IPS-NIHi7 (cell line): ENCODE results near the gene PPIF.
"Not testable (repeated sequence)": the region's sequence is repeated elsewhere in the genome, so short reads cannot be mapped to it uniquely, and the experiment has no call there.

ENCODE experiments used
- DNase-seq: peaks from one replicate; pipeline ENCODE4 v3.0.0; 2012; ENCODE audit warnings: mixed read lengths; ENCODE audit errors: extremely low spot score

The PPIF gene

GRCh38 chr10:79331709-79332108 is 15.6 kb upstream of the PPIF start:
- DNase-seq: no peak

GRCh38 chr10:79332610-79333315 is 14.5 kb upstream of the PPIF start:
- DNase-seq: not testable (repeated sequence)

GRCh38 chr10:79333513-79333912 is 13.8 kb upstream of the PPIF start:
- DNase-seq: no peak

DNA sequence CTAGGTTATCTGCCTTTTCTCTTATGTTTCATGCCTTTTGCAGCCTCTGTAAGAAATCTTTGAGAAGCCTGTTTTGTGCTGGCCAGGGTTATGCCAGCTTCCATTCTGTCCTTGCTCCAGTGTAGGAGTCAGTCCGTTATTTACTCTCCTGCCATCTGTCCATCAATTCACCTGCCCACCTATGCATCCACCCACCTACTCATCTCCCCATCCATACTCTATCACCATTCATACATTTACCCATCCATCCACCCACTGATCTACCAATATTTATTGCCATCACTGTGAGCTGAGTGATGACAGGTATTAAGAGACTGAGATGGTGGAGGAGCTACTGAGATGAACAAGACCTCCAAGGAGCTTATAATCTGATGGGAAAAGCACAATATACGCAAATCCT is 12.7 kb upstream of the PPIF start:
- no peak for DNase-seq

- no peak for DNase-seq
Observed at GRCh38 chr10:79335094-79335469, 12.2 kb upstream of the PPIF start.

DNA sequence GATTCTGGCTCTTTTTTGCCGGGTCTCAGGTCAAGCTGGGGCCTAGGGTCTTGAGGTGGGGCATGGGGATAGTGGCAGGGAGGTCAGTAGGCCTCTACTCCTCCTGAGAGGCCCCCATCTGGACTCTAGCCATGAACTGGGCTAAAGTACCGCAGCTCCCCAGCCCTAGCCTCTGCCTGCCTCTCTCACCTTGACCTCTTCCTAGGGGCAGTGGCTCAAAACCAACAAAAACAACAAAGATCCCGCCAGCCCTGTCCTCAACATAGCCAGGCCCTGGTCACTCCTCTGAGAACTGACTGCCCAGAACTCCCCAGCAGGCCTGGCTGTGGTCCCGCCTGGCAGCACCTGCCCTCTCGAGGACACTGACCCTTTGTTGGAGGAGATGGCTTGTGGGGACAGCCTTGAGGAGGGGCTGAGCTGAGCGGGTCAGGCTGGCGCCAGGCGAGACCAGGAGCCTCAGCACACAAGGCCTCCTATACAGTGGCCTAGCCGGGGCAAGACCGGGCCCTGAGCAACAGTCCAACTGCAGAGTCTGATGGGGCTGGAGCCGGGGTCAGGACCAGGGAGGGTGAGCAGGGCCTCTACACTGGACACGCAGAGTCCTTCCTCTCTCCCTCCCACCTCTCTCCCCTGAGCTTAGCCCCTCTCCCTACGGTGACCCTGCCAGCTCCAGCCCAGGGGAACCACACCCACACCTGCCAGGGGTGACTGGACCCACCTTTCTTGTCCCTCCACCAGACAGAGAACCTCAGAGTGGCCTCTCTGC is 11.6 kb upstream of the PPIF start:
- DNase-seq: no peak

DNA sequence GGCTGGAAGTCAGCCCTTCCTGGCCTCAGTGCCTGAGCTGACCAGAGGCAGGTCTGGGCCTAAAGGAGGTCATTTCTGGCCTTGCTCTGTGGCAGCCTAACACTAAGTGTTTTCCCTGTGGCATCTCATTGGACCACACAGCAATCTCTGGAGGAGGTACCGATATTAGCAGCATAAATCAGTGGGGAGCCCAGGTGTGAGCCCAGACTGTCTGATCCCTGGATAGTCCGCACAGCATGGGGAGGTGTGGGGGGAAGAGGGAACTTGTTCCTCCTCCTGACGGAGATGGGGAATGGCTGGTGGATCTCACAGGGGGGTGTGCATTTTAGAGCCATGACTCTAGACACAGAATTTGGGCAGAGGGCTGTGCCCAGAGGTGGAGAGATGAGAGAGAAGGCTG is 11.0 kb upstream of the PPIF start:
- DNase-seq: no peak

- peak; percentile 71 for DNase-seq
Observed at GRCh38 chr10:79336739-79337138, 10.5 kb upstream of the PPIF start.

DNA sequence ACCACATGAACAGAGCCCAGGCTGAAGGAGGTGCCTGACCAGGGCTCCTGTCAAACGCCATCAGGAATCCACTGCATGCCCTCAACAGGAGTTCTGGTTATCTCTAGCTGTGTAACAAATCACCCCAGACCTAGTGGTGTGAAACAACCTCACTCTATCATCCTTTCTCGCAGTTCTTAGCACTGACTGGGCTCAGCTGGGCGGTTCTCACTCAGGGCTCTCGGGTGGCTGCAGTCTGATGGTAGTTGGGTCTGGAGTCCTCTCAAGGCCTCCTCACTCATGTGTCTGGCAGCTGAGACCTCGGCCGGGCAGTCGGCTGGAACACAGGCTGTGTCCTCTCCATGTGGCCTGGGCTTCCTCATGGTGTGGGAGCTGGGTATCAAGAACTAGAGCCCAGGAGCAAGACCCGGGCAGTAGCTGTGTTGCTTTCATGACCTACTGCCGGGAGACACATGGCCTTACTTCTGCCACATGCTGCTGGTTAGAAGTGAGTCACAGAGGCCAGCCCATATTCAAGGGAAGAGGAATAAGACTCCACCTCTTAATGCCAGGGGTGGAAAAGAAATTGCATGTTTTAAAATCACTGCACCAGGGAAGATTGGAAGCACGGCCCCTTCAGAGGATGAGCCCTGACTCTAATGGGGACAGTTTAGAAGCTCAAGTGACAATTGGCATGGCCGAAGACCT is 9.3 kb upstream of the PPIF start:
- not testable (repeated sequence) for DNase-seq

GRCh38 chr10:79339266-79339665 is 8.0 kb upstream of the PPIF start:
- no peak for DNase-seq

DNA sequence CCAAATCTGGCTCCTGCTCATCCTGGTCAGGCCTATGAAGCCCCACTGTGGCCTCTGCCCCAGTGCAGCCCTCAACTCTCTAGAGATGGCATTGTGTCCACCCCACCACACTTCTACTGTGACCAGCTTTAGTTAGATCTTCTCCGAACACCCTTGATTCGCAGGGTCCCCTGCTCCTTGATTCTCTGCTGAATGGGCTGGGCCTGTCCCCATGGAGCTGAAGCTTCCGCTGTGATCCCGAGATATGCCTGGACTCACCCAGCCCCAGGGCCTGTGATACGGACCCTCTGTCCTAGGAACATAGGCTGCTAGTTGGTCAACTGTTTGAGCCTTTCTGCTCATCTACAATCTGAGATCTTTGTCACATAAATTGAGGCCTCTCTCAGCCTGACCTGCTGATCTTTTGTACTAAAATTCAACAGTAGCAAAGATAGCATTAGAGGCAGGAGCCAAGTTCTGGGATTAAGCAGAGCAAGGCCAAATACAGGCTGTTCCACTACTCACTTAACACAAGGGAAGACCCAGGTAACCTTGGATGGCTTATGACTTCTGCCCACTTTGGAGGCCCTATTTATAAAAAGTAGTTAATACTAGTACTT is 6.5 kb upstream of the PPIF start:
- no peak for DNase-seq

- DNase-seq: no peak
Observed at GRCh38 chr10:79342295-79342761, 4.9 kb upstream of the PPIF start.

DNA sequence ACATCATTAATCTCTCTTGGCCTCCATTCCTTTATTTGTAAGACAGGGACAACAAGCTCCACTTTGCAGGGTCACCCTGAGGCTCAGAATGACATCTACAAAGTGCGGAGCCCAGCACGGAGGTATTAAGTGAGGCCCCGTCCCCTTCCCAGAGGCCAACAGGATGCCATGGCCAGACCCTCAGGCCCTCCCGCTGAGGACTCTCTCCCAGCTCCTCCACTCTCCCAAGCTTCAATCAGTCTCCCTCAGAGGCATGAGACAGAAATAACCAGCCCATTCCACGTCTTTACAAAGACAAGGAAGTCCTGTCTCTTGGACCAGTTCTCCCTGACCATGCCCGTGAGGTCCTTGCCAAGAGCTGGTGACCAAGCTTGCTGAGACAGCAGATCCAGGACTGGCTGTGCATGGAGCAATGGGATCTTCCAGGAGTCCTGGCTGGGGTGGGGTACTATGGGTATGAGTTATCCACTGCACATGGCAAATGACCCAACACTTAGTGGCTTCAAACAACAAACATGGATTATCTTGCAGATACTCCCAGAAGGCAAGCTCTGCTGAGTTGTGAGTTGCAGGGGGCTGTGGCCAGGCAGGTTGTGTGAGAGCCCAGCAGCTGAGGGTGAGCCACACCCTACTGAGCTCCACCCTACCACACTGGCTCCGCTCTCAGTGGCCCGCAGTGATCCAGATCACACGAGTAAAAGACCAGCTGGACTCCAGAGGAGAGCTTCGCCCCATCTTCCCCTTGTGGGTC is 4.3 kb upstream of the PPIF start:
- no peak for DNase-seq

- DNase-seq: no peak
Observed at GRCh38 chr10:79344502-79345195, 2.6 kb upstream of the PPIF start.

GRCh38 chr10:79345241-79346011 is 1.8 kb upstream of the PPIF start:
- no peak for DNase-seq

DNA sequence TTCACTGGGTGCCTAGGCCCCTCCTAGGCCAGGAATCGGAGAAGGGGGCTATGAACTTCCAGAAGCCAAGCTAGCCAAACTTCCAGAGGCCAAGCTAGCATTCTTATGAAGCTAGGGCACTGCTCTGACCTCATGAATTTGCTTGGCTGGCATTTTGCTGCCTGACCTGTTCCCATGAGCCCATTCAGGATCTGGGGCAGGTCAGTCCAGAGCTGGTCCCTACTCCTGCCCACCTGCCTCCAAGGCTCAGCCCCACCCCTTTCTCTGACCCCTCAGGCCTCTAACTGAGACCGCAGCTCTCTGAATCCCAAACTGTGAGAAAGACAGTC is 1.3 kb upstream of the PPIF start:
- DNase-seq: no peak

- DNase-seq: peak; percentile 78
Observed at GRCh38 chr10:79346388-79347225, 662 bp upstream of the PPIF start.

DNA sequence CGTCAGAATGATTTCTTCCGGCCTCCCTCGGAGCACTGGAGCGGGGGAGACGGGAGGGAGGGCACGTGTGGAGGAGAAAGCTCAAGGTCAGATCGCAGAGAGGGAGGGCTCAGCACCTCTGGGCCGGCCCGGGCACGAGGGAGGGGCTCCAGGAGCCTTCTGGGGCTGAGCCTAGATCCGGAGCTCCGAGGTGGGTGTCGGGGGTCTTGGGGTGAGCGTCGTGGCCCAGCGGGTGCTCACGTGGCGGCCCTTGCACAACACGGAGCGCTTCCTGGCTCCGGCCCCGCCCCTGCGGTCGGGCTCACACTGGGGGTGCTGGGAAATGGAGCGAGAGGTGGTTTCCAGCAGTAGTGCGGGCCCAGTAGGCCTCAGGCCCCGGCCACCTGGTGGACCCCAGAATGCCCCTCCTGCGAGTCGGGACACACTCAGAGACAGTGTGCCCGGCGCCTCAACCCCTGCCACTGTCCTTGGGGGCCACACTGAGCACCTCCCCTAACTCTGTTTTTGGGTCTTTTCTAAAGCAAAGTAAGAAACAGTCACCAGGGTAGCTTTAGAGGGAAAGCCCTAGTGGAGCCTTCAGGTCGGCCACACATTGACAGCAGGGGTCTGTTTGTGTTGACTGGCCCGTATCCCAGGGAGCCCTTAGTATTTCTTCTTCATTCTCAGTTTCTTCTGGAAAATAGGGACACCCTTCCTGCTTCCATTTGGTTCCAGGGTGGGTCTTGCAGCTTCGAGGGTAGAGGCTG is 798 bp downstream of the PPIF start:
- DNase-seq: peak; percentile 65

DNA sequence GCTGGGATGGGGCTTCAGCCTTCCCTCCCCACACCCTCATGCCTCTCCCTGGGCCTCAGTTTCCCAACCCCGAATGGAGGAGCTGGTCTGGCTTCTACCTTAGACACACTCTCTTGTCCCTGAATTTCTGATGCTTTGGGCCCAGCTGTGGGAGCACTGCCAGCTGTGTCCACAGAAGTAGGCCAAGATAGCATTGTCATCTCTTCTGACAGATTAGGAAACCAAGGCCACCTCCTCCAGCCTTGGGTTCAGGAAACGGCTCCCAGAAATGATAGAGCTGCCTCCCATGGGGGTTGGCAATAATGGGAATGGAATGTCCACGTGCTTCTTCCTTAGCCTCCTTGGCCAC is 1.3 kb downstream of the PPIF start:
- no peak for DNase-seq
